NB4 (cell line): ENCODE measurements around the gene ADAMTS4.

Experiments used
- POLR2A ChIP-seq: IDR thresholded peaks from 2 replicates; pipeline ENCODE4 v1.6.1; 2011; ENCODE audit warnings: mild to moderate bottlenecking; ENCODE audit not compliant: insufficient read length; ENCODE audit errors: extremely low read depth
- TF ChIP-seq, protein P1 (sequence below): IDR thresholded peaks from one replicate; pipeline ENCODE4 v1.5.1; 2012; ENCODE audit warnings: low read depth, low read length

- TF ChIP-seq, protein P1, sequence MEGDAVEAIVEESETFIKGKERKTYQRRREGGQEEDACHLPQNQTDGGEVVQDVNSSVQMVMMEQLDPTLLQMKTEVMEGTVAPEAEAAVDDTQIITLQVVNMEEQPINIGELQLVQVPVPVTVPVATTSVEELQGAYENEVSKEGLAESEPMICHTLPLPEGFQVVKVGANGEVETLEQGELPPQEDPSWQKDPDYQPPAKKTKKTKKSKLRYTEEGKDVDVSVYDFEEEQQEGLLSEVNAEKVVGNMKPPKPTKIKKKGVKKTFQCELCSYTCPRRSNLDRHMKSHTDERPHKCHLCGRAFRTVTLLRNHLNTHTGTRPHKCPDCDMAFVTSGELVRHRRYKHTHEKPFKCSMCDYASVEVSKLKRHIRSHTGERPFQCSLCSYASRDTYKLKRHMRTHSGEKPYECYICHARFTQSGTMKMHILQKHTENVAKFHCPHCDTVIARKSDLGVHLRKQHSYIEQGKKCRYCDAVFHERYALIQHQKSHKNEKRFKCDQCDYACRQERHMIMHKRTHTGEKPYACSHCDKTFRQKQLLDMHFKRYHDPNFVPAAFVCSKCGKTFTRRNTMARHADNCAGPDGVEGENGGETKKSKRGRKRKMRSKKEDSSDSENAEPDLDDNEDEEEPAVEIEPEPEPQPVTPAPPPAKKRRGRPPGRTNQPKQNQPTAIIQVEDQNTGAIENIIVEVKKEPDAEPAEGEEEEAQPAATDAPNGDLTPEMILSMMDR, result no peak
- no peak for TF ChIP-seq POLR2A
Observed at GRCh38 chr1:161214369-161214768, 15.5 kb upstream of the ADAMTS4 start.
